Epithelial cell of proximal tubule (primary cell): ENCODE data around the gene CADM2. TPM values are rescaled to one million over a fixed set of nuclear protein-coding genes. Genes with fewer than 3 reads are reported as not detected.
"Not testable (repeated sequence)": the region's sequence is repeated elsewhere in the genome, so short reads cannot be mapped to it uniquely, and the experiment has no call there.

Experiments
- DNase-seq: peaks from one replicate; pipeline ENCODE4 v3.0.0-alpha.2; 2011; ENCODE audit warnings: low read depth
- H3K4me3 ChIP-seq: 2 replicates; pipeline ENCODE4 v1.5.1; 2011; ENCODE audit warnings: low read depth, mild to moderate bottlenecking, low read length
- total RNA-seq: library from RNA; depleted of rRNA; stranded (reverse); fragments of >200 nt; gene quantifications from 2 replicates; pipeline ENCODE4 v1.2.3, GENCODE V29; 2015
- TF ChIP-seq, protein P1 (sequence below): conservative IDR thresholded peaks from 2 replicates; pipeline ENCODE4 v1.5.1; 2012; ENCODE audit warnings: low read depth, mild to moderate bottlenecking, low read length

The CADM2 gene
- total RNA-seq, 1 donor from 2014 or later = not detected

DNA sequence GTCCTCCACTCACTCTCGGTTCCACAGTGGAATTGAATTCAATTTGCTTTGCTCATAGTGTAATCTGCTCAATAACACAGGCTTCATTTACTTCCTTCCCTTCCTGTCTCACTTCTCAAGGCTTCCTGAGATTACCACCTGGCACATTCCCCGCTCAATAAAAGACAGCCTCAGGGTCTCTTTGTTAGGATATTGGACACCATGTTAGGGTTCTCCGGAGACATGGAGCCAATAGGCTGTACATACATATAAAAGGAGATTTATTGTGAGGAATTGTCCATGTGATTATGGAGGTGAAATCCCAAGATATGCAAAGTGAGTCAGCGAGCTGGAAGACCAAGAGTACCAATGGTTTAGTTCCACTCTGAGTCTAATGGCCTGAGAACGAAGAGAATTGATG is 974.5 kb downstream of the CADM2 start:
- TF ChIP-seq, protein P1, sequence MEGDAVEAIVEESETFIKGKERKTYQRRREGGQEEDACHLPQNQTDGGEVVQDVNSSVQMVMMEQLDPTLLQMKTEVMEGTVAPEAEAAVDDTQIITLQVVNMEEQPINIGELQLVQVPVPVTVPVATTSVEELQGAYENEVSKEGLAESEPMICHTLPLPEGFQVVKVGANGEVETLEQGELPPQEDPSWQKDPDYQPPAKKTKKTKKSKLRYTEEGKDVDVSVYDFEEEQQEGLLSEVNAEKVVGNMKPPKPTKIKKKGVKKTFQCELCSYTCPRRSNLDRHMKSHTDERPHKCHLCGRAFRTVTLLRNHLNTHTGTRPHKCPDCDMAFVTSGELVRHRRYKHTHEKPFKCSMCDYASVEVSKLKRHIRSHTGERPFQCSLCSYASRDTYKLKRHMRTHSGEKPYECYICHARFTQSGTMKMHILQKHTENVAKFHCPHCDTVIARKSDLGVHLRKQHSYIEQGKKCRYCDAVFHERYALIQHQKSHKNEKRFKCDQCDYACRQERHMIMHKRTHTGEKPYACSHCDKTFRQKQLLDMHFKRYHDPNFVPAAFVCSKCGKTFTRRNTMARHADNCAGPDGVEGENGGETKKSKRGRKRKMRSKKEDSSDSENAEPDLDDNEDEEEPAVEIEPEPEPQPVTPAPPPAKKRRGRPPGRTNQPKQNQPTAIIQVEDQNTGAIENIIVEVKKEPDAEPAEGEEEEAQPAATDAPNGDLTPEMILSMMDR = no peak
- no peak overlapping the region for H3K4me3 ChIP-seq
- no peak for DNase-seq

DNA sequence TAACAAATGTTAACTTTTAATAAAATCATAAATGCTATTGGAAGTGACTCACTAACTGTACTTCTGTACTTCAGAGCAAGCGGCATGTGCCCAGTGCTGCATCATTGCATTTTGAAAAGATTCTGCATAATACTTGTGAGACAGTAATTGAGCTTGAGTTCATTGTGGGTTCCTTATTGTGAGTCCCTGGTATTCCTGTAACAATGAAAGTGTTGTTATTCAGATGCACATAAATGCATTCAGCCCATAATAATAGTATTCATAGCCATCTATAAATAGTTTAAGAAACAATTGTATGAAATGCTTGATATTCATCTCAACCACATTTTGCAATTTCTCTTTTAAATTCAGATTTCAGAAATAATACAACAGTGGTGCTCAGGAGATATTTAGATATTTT is 976.4 kb downstream of the CADM2 start:
- TF ChIP-seq, protein P1 = no peak
- DNase-seq = no peak
- no peak overlapping the region for H3K4me3 ChIP-seq

DNA sequence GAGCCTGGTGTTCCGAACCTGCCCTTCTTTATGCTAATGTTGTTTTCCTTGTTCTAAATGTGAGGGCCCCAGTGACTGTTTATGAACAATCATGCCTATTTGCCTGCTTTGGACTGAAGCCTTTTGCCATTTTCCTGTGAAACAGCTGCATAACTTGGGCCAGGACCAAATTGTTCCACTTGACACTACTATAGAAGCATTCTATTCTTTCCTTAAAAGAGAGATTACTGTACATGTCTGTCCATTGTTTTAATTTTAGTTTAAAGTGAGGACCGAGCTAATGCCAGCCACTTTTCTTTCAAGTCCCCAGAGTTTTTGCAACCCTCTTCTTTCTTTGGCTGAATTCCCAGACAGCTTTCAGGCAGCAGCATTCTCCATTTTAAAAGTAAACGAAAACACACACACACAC is 980.3 kb downstream of the CADM2 start:
- DNase-seq = no peak
- TF ChIP-seq, protein P1 = no peak
- no peak overlapping the region for H3K4me3 ChIP-seq

DNA sequence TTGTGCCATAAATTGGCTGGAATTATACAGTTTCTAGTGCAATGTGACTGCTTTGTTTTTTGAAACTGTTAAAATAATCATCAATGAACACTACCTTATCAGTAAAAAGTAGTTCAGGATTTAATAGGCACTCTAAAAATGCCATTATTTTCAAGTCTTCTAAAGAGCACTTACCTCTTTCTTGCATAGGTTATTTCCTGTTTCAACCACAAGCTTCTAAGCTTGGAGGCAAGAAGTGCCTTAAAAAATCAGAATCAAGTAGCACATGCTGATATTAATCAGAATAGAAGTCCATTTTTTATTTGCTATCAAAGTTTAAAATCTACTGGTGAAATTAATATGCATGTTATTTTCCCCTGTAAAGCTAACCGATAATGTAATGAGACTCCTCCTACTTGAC is 991.6 kb downstream of the CADM2 start:
- DNase-seq = no peak
- H3K4me3 ChIP-seq = no peak overlapping the region
- TF ChIP-seq, protein P1 = no peak

DNA sequence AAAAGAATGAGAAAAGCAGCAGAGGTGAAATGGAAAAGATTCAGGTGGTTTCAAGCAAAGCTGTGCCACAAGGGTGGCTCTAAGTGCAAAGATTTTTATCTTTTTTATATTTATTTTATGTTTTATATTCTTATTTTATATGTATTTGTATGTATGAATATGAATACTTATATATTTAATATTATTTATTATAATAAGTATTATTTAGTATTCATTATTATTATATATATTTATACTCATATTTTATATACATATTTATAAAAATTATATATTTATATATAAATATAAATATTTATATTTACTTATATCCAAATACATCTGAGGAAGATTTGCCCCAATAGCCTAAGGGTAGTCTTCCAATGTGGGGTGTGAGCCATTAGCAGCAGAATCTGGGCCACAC is 1002.0 kb downstream of the CADM2 start:
- TF ChIP-seq, protein P1 = no peak
- DNase-seq = no peak
- H3K4me3 ChIP-seq = no peak overlapping the region

DNA sequence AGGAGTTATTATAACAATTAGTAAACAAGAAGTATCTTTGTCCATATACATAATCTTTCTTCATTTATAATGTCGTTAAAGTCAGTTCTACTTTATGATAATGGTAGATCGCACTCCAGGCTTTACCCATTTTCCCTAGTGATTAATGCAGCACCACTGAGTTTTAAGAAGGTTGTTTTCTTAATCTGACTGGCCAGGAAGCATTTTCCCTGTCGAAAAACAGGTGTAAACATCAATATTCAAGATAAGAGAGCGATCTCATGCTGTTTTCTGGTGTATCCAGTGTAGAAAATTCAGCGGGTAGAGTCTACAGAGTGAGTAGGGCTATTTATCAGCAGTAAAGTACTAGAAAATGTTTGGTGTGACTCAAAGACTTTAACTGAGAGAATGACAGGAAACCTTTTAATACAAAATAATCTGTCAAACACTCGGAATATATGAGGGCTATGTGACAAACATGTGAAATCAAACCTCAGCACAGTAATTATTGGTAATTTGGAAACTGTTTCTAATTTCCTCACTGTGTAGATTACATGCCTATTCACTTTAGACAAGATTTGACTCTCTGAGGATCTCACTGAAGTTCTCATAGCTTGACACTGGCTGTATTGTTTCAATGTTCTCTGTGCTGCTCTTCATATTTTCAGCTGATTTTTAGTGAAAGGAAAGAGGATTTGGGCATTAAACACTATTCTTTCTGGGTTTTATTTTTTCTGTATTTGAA is 1019.0 kb downstream of the CADM2 start:
- no peak overlapping the region for H3K4me3 ChIP-seq
- no peak for DNase-seq
- TF ChIP-seq, protein P1 = no peak

DNA sequence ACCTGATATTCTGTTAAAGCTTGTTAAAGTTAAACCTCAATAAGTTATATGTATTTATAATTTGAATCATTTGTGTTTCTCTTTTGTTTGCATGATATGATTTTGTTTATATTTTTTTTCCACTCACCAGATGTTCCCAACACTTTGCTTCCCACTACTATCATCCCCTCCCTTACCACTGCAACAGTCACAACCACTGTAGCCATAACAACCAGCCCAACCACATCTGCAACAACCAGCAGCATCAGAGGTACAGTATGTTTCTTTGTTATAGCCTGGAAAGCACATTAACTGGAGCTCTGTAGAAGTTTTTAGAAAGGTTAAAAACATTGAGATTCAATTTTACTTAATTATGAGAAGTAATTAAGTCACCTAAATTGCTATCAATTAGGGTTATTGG is 1020.2 kb downstream of the CADM2 start:
- DNase-seq = no peak

DNA sequence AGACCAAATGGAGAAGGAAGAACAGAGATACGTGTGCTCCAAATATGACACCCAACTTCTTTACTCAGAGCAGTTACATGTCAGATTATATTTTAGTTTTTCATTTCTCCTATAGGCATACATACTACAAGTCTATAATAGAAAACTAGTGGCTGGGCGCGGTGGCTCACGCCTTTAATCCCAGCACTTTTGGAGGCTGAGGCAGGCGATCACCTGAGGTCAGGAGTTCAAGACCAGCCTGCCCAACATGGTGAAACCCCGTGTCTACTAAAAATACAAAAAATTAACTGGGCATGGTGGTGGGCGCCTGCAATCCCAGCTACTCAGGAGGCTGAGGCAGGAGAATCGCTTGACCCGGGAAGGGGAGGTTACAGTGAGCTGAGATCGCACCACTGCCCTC is 1030.8 kb downstream of the CADM2 start:
- DNase-seq, H3K4me3 ChIP-seq: not testable (repeated sequence)

More for the DNA sequence above, 1020.2 kb downstream of the CADM2 start:
- TF ChIP-seq, protein P1 = no peak
- H3K4me3 ChIP-seq = no peak overlapping the region
